Spinal cord (tissue), 10 donors: ENCODE measurements around the gene CD9. TPM values are rescaled to one million over a fixed set of nuclear protein-coding genes. Genes with fewer than 3 reads are reported as not detected.
"Not testable (repeated sequence)": the region's sequence is repeated elsewhere in the genome, so short reads cannot be mapped to it uniquely, and the experiment has no call there.

Experiments
- DNase-seq, 6 donors: peaks; one replicate each; pipeline versions ENCODE4 v3.0.0 to v3.0.0-alpha.2; 2013 to 2015; ENCODE audit warnings: low spot score in 6 of 6, low read depth in 4 of 6
- H3K27ac ChIP-seq: one replicate; pipeline ENCODE4 v1.5.1; 2013; ENCODE audit warnings: low read depth, low read length, control low read depth
- H3K27me3 ChIP-seq: one replicate; pipeline ENCODE4 v1.6.1; 2013; ENCODE audit warnings: low read length; ENCODE audit not compliant: control insufficient read depth, insufficient read depth
- H3K36me3 ChIP-seq: one replicate; pipeline ENCODE4 v1.6.1; 2013; ENCODE audit warnings: low read length; ENCODE audit not compliant: control insufficient read depth, insufficient read depth
- H3K4me1 ChIP-seq: one replicate; pipeline ENCODE4 v1.6.1; 2013; ENCODE audit warnings: low read length; ENCODE audit not compliant: control insufficient read depth, insufficient read depth
- H3K4me3 ChIP-seq: one replicate; pipeline ENCODE4 v1.5.1; 2013; ENCODE audit warnings: low read depth, low read length, control low read depth
- H3K9me3 ChIP-seq: one replicate; pipeline ENCODE4 v1.6.1; 2013; ENCODE audit warnings: low read length; ENCODE audit not compliant: control insufficient read depth, insufficient read depth
- WGBS: methylation state at CpG from one replicate; pipeline ENCODE4 v1.1.5; 2013; ENCODE audit warnings: missing lambda C conversion rate; ENCODE audit not compliant: insufficient coverage; 5-methylcytosine and 5-hydroxymethylcytosine counted together
- polyA plus RNA-seq, 2 donors: library from polyadenylated mRNA; unstranded; fragments of 120-200 nt; gene quantifications; one replicate each; pipeline ENCODE4 v1.2.1, GENCODE V29; 2013; ENCODE audit not compliant: insufficient read length in 2 of 2
- total RNA-seq, 2 donors: library from RNA; depleted of rRNA in 1 of 2; stranded (reverse); fragments of 120-200 nt in 1 of 2; fragments of >200 nt in 1 of 2; gene quantifications; one replicate each; pipeline versions ENCODE4 v1.2.3 to v1.2.4, GENCODE V29; 2013 to 2014
- donor health status: healthy.

CD9 gene
- total and polyA plus RNA-seq, 4 donors, result 106 to 275 (median 133) TPM

DNA sequence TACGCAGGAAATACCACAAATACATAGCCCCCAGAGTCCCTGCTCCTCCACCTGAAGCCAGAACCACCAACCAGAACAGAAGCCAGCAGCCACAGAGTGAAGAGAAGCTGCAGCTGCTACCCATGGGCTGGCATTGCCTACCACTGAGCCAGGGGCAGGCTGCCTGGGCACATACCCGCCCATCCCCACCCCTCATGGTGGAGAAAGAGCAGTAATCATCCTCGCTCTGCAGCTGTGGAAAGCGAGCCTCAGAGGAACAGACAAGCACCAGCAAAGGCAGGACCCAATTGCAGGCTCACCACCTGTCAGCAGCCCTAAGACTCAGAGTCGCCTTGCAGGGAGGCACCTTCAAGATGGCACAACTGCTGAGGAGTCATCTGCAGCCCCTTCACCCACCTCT, 11.2 kb upstream of the CD9 start:
- no peaks in the 10 kb centered on the region for H3K9me3 ChIP-seq
- H3K27ac ChIP-seq, result no peak overlapping the region
- H3K27me3 ChIP-seq, result no peaks in the 10 kb centered on the region
- H3K36me3 ChIP-seq, result no peaks in the 10 kb centered on the region
- WGBS, result 86% methylated on average over 5 of the region's 5 CpGs
- H3K4me1 ChIP-seq, result peaks cover 4% of the 10 kb centered on the region
- H3K4me3 ChIP-seq, result no peak overlapping the region
- DNase-seq, result no peak

DNA sequence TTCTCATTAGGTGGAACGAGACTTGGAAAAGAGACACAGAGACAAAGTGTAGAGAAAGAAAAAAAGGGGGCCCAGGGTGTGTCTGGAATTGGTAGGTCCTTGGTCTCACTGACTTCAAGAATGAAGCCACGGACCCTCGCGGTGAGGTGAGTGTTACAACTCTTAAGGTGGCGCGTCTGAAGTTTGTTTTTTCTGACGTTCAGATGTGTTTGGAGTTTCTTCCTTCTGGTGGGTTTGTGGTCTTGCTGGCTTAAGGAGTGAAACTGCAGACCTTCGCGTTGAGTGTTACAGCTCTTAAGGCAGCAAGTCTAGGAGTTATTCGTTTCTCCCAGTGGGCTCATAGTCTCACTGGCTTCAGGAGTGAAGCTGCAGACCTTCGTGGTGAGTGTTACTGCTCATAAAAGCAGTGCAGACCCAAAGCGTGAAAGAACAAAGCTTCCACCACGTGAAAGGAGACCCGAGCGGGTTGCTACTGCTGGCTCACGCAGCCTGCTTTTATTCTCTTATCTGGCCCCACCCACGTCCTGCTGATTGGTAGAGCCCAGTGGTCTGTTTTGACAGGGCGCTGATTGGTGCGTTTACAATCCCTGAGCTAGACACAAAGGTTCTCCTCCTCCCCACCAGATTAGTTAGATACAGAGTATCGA, 10.1 kb upstream of the CD9 start:
- not testable (repeated sequence) for DNase-seq, H3K4me1 ChIP-seq, H3K4me3 ChIP-seq, H3K27me3 ChIP-seq, H3K36me3 ChIP-seq, H3K27ac ChIP-seq, H3K9me3 ChIP-seq
- 78% methylated on average over 15 of the region's 20 CpGs for WGBS

DNA sequence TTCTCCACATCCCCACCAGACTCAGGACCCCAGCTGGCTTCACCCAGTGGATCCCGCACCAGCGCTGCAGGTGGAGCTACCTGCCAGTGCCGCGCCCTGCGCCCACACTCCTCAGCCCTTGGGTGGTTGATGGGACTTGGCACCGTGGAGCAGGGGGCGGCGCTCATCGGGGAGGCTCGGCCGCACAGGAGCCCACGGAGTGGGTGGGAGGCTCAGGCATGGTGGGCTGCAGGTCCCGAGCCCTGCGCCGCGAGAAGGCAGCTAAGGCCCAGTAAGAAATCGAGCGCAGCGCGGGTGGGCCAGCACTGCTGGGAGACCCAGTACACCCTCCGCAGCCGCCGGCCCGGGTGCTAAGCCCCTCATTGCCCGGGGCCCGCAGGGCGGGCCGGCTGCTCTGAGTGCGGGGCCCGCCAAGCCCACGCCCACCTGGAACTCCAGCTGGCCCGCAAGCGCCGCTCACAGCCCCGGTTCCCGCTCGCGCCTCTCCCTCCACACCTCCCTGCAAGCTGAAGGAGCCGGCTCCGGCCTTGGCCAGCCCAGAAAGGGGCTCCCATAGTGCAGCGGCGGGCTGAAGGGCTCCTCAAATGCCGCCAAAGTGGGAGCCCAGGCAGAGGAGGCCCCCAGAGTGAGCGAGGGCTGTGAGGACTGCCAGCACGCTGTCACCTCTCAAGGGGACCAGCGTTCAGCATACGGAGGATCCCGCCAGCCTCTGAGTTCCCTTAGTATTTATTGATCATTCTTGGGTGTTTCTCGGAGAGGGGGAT, 9.3 kb upstream of the CD9 start:
- 95% methylated on average over 35 of the region's 49 CpGs for WGBS
- DNase-seq, H3K4me3 ChIP-seq: not testable (repeated sequence)

DNA sequence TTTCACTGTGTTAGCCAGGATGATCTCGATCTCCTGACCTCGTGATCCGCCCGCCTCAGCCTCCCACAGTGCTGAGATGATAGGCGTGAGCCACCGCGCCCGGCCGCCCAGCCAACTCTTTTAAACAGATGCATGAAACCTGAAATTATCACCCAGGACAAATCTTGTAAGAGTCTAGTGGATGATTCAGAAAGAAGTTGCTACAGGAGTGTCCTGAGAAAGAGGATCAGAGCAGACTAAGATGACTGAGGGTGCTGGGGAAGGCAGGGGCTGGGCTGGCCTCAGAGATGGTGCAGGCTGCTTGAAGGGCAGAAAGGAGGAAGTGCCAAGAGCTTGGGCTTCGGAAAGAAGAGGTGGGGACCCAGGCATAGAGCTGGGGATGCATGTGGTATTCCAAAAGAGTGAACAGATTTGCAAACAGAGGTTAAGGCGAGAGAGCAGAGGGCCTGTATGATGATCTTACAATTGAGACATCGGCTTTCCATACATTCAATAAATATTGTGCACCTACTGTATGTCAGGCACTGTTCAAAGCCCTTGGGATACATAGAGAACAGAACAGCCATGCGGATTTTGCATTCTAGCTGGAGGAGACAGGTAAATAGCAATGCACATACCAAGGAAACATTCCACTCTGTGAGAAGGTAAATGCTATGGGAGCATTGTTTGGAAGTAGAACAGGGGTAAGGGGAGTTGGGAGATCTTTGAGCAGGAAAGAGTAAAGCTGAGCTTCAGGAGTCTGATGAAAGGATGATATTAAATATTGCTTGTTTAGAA, 7.4 kb upstream of the CD9 start:
- no peaks in the 10 kb centered on the region for H3K36me3 ChIP-seq
- no peak for DNase-seq
- 86% methylated on average over 8 of the region's 13 CpGs for WGBS
- H3K4me3 ChIP-seq, result no peak overlapping the region
- H3K9me3 ChIP-seq, result no peaks in the 10 kb centered on the region
- H3K27me3 ChIP-seq, result no peaks in the 10 kb centered on the region
- H3K4me1 ChIP-seq, result peaks cover 4% of the 10 kb centered on the region
- no peak overlapping the region for H3K27ac ChIP-seq

More for the DNA sequence above, 9.3 kb upstream of the CD9 start:
- H3K27me3 ChIP-seq, H3K36me3 ChIP-seq, H3K27ac ChIP-seq, H3K9me3 ChIP-seq, H3K4me1 ChIP-seq: not testable (repeated sequence)

DNA sequence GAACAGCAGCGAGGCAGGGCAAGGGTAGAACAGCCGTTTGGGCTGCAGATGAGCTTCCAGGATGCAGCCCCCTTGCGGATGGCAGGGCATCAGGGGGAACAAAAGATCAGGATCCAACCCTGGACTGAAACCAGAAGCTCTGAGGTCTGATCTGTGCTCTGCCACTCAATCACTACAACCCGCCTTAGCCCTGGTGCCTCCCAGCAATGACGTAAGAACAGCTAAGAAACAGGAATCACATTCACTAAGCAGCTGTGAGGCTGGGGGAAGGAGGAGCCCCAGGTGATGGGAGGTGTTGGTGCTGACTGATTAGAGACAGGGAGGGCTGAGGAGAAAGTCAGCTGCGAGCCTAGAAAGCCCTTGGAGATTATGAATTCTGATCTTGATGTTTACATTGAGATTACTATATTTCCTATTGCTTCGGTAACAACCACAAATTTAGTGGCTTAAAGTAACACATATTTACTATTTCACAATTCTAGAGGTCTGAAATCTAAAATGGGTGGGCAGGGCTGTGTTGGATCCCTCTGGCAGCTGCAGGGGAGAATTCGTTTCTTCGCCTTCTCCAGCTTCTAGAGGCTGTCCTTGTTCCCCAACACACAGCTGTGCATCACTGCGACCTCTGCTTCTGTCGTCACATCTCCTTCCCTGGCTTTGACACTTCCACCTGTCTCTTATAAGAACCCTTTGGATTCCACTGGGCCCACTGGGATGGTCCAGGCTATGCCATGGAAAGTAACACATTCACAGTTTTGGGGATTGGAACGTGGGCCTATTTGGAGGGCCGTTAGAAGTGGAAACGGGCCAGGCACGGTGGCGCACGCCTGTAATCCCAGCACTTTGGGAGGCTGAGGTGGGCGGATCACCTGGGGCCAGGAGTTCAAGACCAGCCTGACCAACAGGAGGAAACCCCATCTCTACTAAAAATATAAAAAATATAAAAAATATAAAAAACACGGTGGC, 6.1 kb upstream of the CD9 start:
- Histone ChIP-seq H3K4me3 (no peak overlapping the region), H3K36me3 (no peaks in the 10 kb centered on the region), H3K27ac (no peak overlapping the region), H3K4me1 (peaks cover 11% of the 10 kb centered on the region), H3K9me3 (no peaks in the 10 kb centered on the region), H3K27me3 (peaks cover 10% of the 10 kb centered on the region)
- WGBS, result 85% methylated on average over 12 of the region's 19 CpGs
- peak in 1 of 6 donors; percentile 31 for DNase-seq

DNA sequence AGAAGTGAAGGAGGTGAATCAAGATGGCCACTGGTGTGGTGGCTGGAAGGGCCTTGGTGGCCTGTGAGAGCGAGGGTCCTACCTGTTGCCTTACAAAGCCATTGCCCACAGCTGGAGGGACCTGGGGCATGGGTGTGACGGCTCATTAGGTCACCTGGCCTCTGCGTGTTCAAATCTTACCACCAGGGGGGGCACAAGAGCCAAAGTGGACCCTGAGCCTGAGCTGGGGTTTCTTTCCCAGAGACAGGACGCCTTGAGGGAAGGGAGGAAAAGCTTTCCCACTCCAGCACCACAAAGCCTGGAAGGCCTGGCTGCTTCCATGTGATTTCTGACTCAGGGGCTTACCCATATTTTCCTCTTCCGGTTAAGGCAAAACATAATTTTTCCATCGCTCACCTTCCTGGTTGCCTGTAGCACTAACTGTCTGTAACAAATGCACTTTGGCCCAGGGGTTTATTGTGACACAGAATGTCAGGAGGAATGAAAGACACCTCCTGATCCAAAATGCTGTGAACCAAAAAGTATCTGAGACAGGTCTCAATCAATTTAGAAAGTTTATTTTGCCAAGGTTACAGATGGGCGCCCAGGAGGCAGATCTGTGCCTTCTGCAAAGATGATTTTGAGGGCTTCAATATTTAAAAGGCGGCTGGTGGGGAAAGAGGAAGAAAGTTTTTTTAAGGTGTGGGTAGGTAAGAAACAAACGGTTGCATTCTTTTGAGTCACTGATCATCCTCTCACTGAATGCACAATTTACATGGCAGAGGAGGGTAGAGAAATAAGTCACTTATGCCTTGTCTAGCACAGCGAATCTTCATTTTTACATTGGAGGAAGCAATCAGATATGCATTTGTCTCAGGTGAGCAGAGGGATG, 4.3 kb upstream of the CD9 start:
- no peak overlapping the region for H3K27ac ChIP-seq
- peaks cover 26% of the 10 kb centered on the region for H3K4me1 ChIP-seq
- no peaks in the 10 kb centered on the region for H3K9me3 ChIP-seq
- DNase-seq, result peak in 3 of 6 donors; percentile 68 to 90 (median 85)
- no peaks in the 10 kb centered on the region for H3K36me3 ChIP-seq
- WGBS, result 45% methylated on average over 7 of the region's 10 CpGs
- H3K27me3 ChIP-seq, result peaks cover 19% of the 10 kb centered on the region
- H3K4me3 ChIP-seq, result no peak overlapping the region

DNA sequence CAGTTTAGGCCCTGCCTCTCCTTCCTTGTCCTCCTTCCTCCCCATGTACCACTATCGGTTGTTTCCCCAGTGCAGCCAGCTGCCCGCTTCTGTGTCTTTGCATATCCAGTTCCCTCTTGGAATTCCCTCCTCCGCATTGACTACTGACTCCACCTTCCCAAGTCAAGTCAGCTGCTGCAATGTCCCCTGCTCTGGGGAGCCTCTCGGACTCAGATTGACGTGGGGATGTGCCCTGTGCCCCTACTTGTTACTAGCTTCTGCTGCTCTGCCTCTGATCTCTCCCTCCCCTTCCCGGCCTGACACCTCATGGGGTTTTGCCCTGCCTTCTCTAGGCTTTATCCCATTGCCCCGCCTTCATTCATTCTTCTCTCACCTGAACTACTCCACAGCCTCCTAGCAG, 2.1 kb upstream of the CD9 start:
- peaks cover 42% of the 10 kb centered on the region for H3K4me1 ChIP-seq

DNA sequence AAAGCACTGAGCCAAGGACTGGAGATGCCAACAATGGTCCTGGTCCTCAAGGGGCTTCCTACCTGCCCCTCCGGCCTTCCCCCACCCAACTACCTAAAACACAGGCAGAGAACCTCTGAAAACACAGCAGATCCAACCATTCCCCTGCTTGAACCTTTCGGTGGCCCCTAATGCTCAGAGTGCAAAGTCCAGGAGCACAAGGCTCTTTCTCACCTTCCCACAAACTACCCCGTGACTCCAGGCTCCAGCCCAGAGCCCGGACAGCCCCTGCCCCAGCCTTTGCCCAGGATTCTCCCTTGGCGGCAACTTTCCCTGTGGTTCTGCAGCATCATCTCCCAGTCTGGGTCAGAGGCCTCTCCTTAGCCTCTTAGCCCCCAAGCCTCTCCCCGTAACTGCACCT, 1.6 kb upstream of the CD9 start:
- Histone ChIP-seq H3K36me3 (no peaks in the 10 kb centered on the region), H3K27ac (no peak overlapping the region), H3K4me1 (peaks cover 46% of the 10 kb centered on the region), H3K4me3 (no peak overlapping the region), H3K9me3 (no peaks in the 10 kb centered on the region), H3K27me3 (peaks cover 25% of the 10 kb centered on the region)
- no peak for DNase-seq
- WGBS, result 95% methylated on average over 6 of the region's 6 CpGs

More for the DNA sequence above, 2.1 kb upstream of the CD9 start:
- no peak overlapping the region for H3K27ac ChIP-seq
- DNase-seq, result no peak
- H3K27me3 ChIP-seq, result peaks cover 25% of the 10 kb centered on the region
- H3K9me3 ChIP-seq, result no peaks in the 10 kb centered on the region
- H3K36me3 ChIP-seq, result no peaks in the 10 kb centered on the region
- no peak overlapping the region for H3K4me3 ChIP-seq
- WGBS, result 77% methylated on average over 7 of the region's 7 CpGs
